H9 (cell line): Measurements from ENCODE around the gene OGFRL1. TPM values are rescaled to one million over a fixed set of nuclear protein-coding genes. Genes with fewer than 3 reads are reported as not detected.

Experiments used
- DNase-seq: peaks from one replicate; pipeline ENCODE4 v3.0.0-alpha.2; 2017
- H2AFZ ChIP-seq: one replicate; pipeline ENCODE4 v1.6.1; 2013; ENCODE audit warnings: mild to moderate bottlenecking, low read length, control low read depth, moderate library complexity
- H2AK5ac ChIP-seq: 2 replicates; pipeline ENCODE4 v1.6.1; 2013; ENCODE audit warnings: low read length, control low read depth, mixed read lengths; ENCODE audit not compliant: insufficient read length
- H2BK120ac ChIP-seq: one replicate; pipeline ENCODE4 v1.6.1; 2013; ENCODE audit warnings: low read depth, mild to moderate bottlenecking, low read length, control low read depth, inconsistent platforms; ENCODE audit not compliant: poor library complexity, severe bottlenecking
- H2BK12ac ChIP-seq: 2 replicates; pipeline ENCODE4 v1.6.1; 2013; ENCODE audit warnings: low read length, control low read depth, mixed read lengths, low read depth; ENCODE audit not compliant: insufficient read length
- H2BK15ac ChIP-seq: 2 replicates; pipeline ENCODE4 v1.6.1; 2013; ENCODE audit warnings: low read depth, low read length, control low read depth
- H2BK20ac ChIP-seq: one replicate; pipeline ENCODE4 v1.6.1; 2013; ENCODE audit warnings: low read depth, mild to moderate bottlenecking, low read length, control low read depth, inconsistent platforms; ENCODE audit not compliant: poor library complexity, severe bottlenecking
- H2BK5ac ChIP-seq: 2 replicates; pipeline ENCODE4 v1.6.1; 2013; ENCODE audit warnings: low read length, control low read depth, mixed read lengths; ENCODE audit not compliant: insufficient read length
- H3K14ac ChIP-seq: 2 replicates; pipeline ENCODE4 v1.6.1; 2013; ENCODE audit warnings: low read length, control low read depth; ENCODE audit not compliant: insufficient read depth
- H3K18ac ChIP-seq: 2 replicates; pipeline ENCODE4 v1.6.1; 2013; ENCODE audit warnings: low read depth, mild to moderate bottlenecking, mixed read lengths, low read length, control low read depth; ENCODE audit not compliant: insufficient read length
- H3K23ac ChIP-seq: 2 replicates; pipeline ENCODE4 v1.6.1; 2013; ENCODE audit warnings: low read length, control low read depth, mixed read lengths, low read depth; ENCODE audit not compliant: insufficient read length
- H3K23me2 ChIP-seq: 2 replicates; pipeline ENCODE4 v1.6.1; 2013; ENCODE audit warnings: low read depth, mild to moderate bottlenecking, mixed read lengths, low read length, control low read depth; ENCODE audit not compliant: insufficient read length, poor library complexity, severe bottlenecking
- H3K27ac ChIP-seq: 2 replicates; pipeline ENCODE4 v1.5.1; 2013; ENCODE audit warnings: low read length, control low read depth, mixed read lengths, low read depth; ENCODE audit not compliant: insufficient read length
- H3K27me3 ChIP-seq: 2 replicates; pipeline ENCODE4 v1.6.1; 2013; ENCODE audit warnings: low read length, control low read depth, inconsistent platforms; ENCODE audit not compliant: insufficient read depth
- H3K4ac ChIP-seq: 2 replicates; pipeline ENCODE4 v1.6.1; 2013; ENCODE audit warnings: low read depth, mild to moderate bottlenecking, control low read depth, inconsistent platforms, low read length, moderate library complexity
- H3K4me1 ChIP-seq: 2 replicates; pipeline ENCODE4 v1.6.1; 2013; ENCODE audit warnings: low read length, control low read depth, inconsistent platforms; ENCODE audit not compliant: insufficient read depth
- H3K4me2 ChIP-seq: 2 replicates; pipeline ENCODE4 v1.6.1; 2013; ENCODE audit warnings: low read length, control low read depth, mixed read lengths; ENCODE audit not compliant: insufficient read length, insufficient read depth
- H3K56ac ChIP-seq: 2 replicates; pipeline ENCODE4 v1.6.1; 2013; ENCODE audit warnings: low read depth, mild to moderate bottlenecking, mixed read lengths, low read length, control low read depth; ENCODE audit not compliant: insufficient read length
- H3K79me1 ChIP-seq: 2 replicates; pipeline ENCODE4 v1.6.1; 2013; ENCODE audit warnings: low read depth, mild to moderate bottlenecking, moderate library complexity, low read length, control low read depth, inconsistent platforms; ENCODE audit not compliant: insufficient read depth, poor library complexity, severe bottlenecking
- H3K79me2 ChIP-seq: 2 replicates; pipeline ENCODE4 v1.6.1; 2013; ENCODE audit warnings: low read length, control low read depth, inconsistent platforms; ENCODE audit not compliant: insufficient read depth
- H3K9ac ChIP-seq: 2 replicates; pipeline ENCODE4 v1.6.1; 2013; ENCODE audit warnings: low read length, control low read depth, mixed read lengths; ENCODE audit not compliant: insufficient read length; ENCODE audit errors: extremely low read depth
- H3K9me3 ChIP-seq: one replicate; pipeline ENCODE4 v1.6.1; 2013; ENCODE audit warnings: low read depth, low read length, inconsistent platforms; ENCODE audit not compliant: control insufficient read depth
- H3T11ph ChIP-seq: one replicate; pipeline ENCODE4 v1.6.1; 2013; ENCODE audit warnings: mild to moderate bottlenecking, low read length, control low read depth, inconsistent platforms
- H4K20me1 ChIP-seq: one replicate; pipeline ENCODE4 v1.6.1; 2013; ENCODE audit not compliant: control insufficient read depth, insufficient read length, insufficient read depth
- H4K5ac ChIP-seq: 2 replicates; pipeline ENCODE4 v1.6.1; 2013; ENCODE audit warnings: low read depth, mild to moderate bottlenecking, mixed read lengths, low read length, control low read depth; ENCODE audit not compliant: insufficient read length
- H4K8ac ChIP-seq: replicated peaks from 2 replicates; pipeline ENCODE4 v1.6.1; 2013; ENCODE audit warnings: low read length, control low read depth, mixed read lengths, low read depth; ENCODE audit not compliant: insufficient read length
- H4K91ac ChIP-seq: 2 replicates; pipeline ENCODE4 v1.6.1; 2013; ENCODE audit warnings: low read depth, mild to moderate bottlenecking, moderate library complexity, mixed read lengths, low read length, control low read depth; ENCODE audit not compliant: insufficient read length
- H3K27ac Mint-ChIP-seq, 3 experiments: 2 replicates in 2 of 3; 3 replicates in 1 of 3; pipeline ENCODE4 v1.8.0; 2020 to 2021; ENCODE audit warnings: mixed read lengths in 3 of 3, mild to moderate bottlenecking in 1 of 3, moderate library complexity in 1 of 3
- H3K27me3 Mint-ChIP-seq: 2 replicates; pipeline ENCODE4 v1.8.0; 2021; ENCODE audit warnings: low read depth, mild to moderate bottlenecking, moderate library complexity, mixed read lengths
- H3K36me3 Mint-ChIP-seq, 3 experiments: 2 replicates in 2 of 3; 3 replicates in 1 of 3; pipeline ENCODE4 v1.8.0; 2020 to 2021; ENCODE audit warnings: low read depth in 3 of 3, mixed read lengths in 3 of 3; ENCODE audit not compliant: insufficient read depth in 1 of 3
- H3K4me1 Mint-ChIP-seq, 2 experiments: 2 replicates each; pipeline ENCODE4 v1.8.0; 2020; ENCODE audit warnings: mixed read lengths in 2 of 2
- H3K4me3 Mint-ChIP-seq, 2 experiments: 2 replicates in 1 of 2; 3 replicates in 1 of 2; pipeline ENCODE4 v1.8.0; 2020 to 2021; ENCODE audit warnings: mild to moderate bottlenecking in 2 of 2, mixed read lengths in 2 of 2, moderate library complexity in 1 of 2
- H3K9me3 Mint-ChIP-seq, 2 experiments: 2 replicates in 1 of 2; 3 replicates in 1 of 2; pipeline ENCODE4 v1.8.0; 2020; ENCODE audit warnings: mild to moderate bottlenecking in 2 of 2, mixed read lengths in 2 of 2, moderate library complexity in 1 of 2
- CTCF ChIP-seq: fragments of 200-600 bp; sonication (generic); conservative IDR thresholded peaks from 3 replicates; pipeline ENCODE4 v1.8.0; 2021; ENCODE audit warnings: antibody characterized with exemption, mild to moderate bottlenecking
- WGBS: extraction: QIAGEN DNeasy Blood & Tissue Kit; methylation state at CpG from one replicate; pipeline ENCODE4 v1.1.7; 2013; ENCODE audit warnings: missing lambda C conversion rate, low lambda C conversion rate, mixed read lengths; ENCODE audit not compliant: insufficient read length; ENCODE audit errors: extremely low coverage; 5-methylcytosine and 5-hydroxymethylcytosine counted together
- total RNA-seq: library from RNA; stranded (reverse); gene quantifications from 2 replicates; pipeline ENCODE4 v1.2.1, GENCODE V29; 2021

OGFRL1 gene
- total RNA-seq, 1 experiment from 2014 or later, result 2.8 TPM

GRCh38 chr6:71289039-71289801 lies 609 bp downstream of the OGFRL1 start:
- peaks cover 0 to 3% (median 0%) of the 10 kb centered on the region in 3 experiments; a peak in 4 of 7 replicates for H3K36me3 Mint-ChIP-seq
- no peak overlapping the region for H4K5ac ChIP-seq
- H2BK20ac ChIP-seq, result no peak overlapping the region
- H3K14ac ChIP-seq, result no peak overlapping the region
- H2AK5ac ChIP-seq, result no peak overlapping the region
- H4K20me1 ChIP-seq, result no peaks in the 10 kb centered on the region
- peaks cover 9% of the 10 kb centered on the region for H3K27me3 Mint-ChIP-seq
- H3K9me3 ChIP-seq, result no peaks in the 10 kb centered on the region
- H2AFZ ChIP-seq, result no peak overlapping the region
- no peak overlapping the region for H3K4ac ChIP-seq
- peaks cover 23 to 26% of the 10 kb centered on the region in 2 experiments for H3K4me1 Mint-ChIP-seq
- no peaks in the 10 kb centered on the region for H3K9me3 Mint-ChIP-seq
- H2BK120ac ChIP-seq, result no peak overlapping the region
- no peaks in the 10 kb centered on the region; the same call in 1 of the 2 replicates for H3K27me3 ChIP-seq
- peaks cover 5% of the 10 kb centered on the region; the same call in 1 of the 2 replicates for H3K79me2 ChIP-seq
- H3K4me2 ChIP-seq, result peak overlapping the region; percentile 84
- H4K91ac ChIP-seq, result no peak overlapping the region
- H3K18ac ChIP-seq, result peak overlapping the region; percentile 53
- TF ChIP-seq CTCF, result no peak
- no peak overlapping the region for H3K23ac ChIP-seq
- H4K8ac ChIP-seq, result no peak overlapping the region
- H3K27ac Mint-ChIP-seq, result no peak overlapping the region
- H3K4me3 Mint-ChIP-seq, result peak overlapping the region; percentile 61 to 84
- no peak overlapping the region for H2BK15ac ChIP-seq
- H3K56ac ChIP-seq, result no peak overlapping the region
- peak overlapping the region; percentile 68 for H3K9ac ChIP-seq
- no peak overlapping the region for H2BK12ac ChIP-seq
- H3K4me1 ChIP-seq, result peaks cover 3% of the 10 kb centered on the region; the same call in 1 of the 2 replicates
- H3K23me2 ChIP-seq, result peaks cover 9% of the 10 kb centered on the region
- WGBS, result no CpG with 5 or more reads among the region's 57 CpGs
- no peaks in the 10 kb centered on the region for H3K79me1 ChIP-seq
- no peak overlapping the region for H3T11ph ChIP-seq
- H2BK5ac ChIP-seq, result no peak overlapping the region
- no peak overlapping the region for H3K27ac ChIP-seq
- DNase-seq, result peak; percentile 43
